Measurements from ENCODE around the gene MAML3.
A peak's percentile ranks its signal among the peaks of the same experiment; 100 is the strongest.

MAML3 gene

GRCh38 chr4:140153718-140154571 lies at the start of gene MAML3:
TSS of gene MAML3 (minus strand) at chr4:140154184. CDS start at chr4:140153327, 857 bp downstream.
- peak; percentile 56 for DNase-seq (ENCODE audit: low read depth, low spot score)

- no peak for DNase-seq (ENCODE audit: low read depth, low spot score)
Measured at GRCh38 chr4:140198942-140199341, 45.0 kb upstream of the MAML3 start.

- no peak for DNase-seq (ENCODE audit: low read depth, low spot score)
Measured at GRCh38 chr4:140195806-140196205, 41.8 kb upstream of the MAML3 start.

- DNase-seq (ENCODE audit: low read depth, low spot score): no peak
Measured at GRCh38 chr4:140189805-140190204, 35.8 kb upstream of the MAML3 start.

- DNase-seq (ENCODE audit: low read depth, low spot score): no peak
Measured at GRCh38 chr4:140188975-140189374, 35.0 kb upstream of the MAML3 start.

- DNase-seq (ENCODE audit: low read depth, low spot score): no peak
Measured at GRCh38 chr4:140187316-140187695, 33.3 kb upstream of the MAML3 start.

- no peak for DNase-seq (ENCODE audit: low read depth, low spot score)
Measured at GRCh38 chr4:140186651-140187315, 32.8 kb upstream of the MAML3 start.

- DNase-seq (ENCODE audit: low read depth, low spot score): no peak
Measured at GRCh38 chr4:140186082-140186438, 32.1 kb upstream of the MAML3 start.

GRCh38 chr4:140185412-140186081 lies 31.6 kb upstream of the MAML3 start:
- DNase-seq (ENCODE audit: low read depth, low spot score): no peak

GRCh38 chr4:140183270-140183669 lies 29.3 kb upstream of the MAML3 start:
- no peak for DNase-seq (ENCODE audit: low read depth, low spot score)

GRCh38 chr4:140180577-140180976 lies 26.6 kb upstream of the MAML3 start:
- DNase-seq (ENCODE audit: low read depth, low spot score): no peak

- DNase-seq (ENCODE audit: low read depth, low spot score): no peak
Measured at GRCh38 chr4:140176735-140177134, 22.8 kb upstream of the MAML3 start.

- DNase-seq (ENCODE audit: low read depth, low spot score): no peak
Measured at GRCh38 chr4:140174543-140174942, 20.6 kb upstream of the MAML3 start.

GRCh38 chr4:140172960-140173359 lies 19.0 kb upstream of the MAML3 start:
- no peak for DNase-seq (ENCODE audit: low read depth, low spot score)

- DNase-seq (ENCODE audit: low read depth, low spot score): no peak
Measured at GRCh38 chr4:140170299-140170698, 16.3 kb upstream of the MAML3 start.

GRCh38 chr4:140168936-140169335 lies 15.0 kb upstream of the MAML3 start:
- no peak for DNase-seq (ENCODE audit: low read depth, low spot score)

- no peak for DNase-seq (ENCODE audit: low read depth, low spot score)
Measured at GRCh38 chr4:140168474-140168873, 14.5 kb upstream of the MAML3 start.

GRCh38 chr4:140163029-140163810 lies 9.2 kb upstream of the MAML3 start:
- DNase-seq (ENCODE audit: low read depth, low spot score): no peak

GRCh38 chr4:140162596-140162995 lies 8.6 kb upstream of the MAML3 start:
- no peak for DNase-seq (ENCODE audit: low read depth, low spot score)

GRCh38 chr4:140158365-140159030 lies 4.5 kb upstream of the MAML3 start:
- no peak for DNase-seq (ENCODE audit: low read depth, low spot score)

GRCh38 chr4:140157341-140157740 lies 3.4 kb upstream of the MAML3 start:
- no peak for DNase-seq (ENCODE audit: low read depth, low spot score)
